ENCODE data around the gene RPUSD4. TPM values are rescaled to one million over a fixed set of nuclear protein-coding genes. Genes with fewer than 3 reads are reported as not detected.

RPUSD4 gene
- total and polyA plus RNA-seq, 2 experiments from 2014 or later, result 20.8 to 60.8 TPM

- TF ChIP-seq ZNF462 (CRISPR knock-in tag; IDR thresholded peaks at IDR 0.05), result no peak
- TF ChIP-seq NANOG (IDR thresholded peaks at IDR 0.05; ENCODE audit: borderline replicate concordance), result no peak
- TF ChIP-seq CREB1 (CRISPR knock-in tag; IDR thresholded peaks at IDR 0.05; ENCODE audit: low read depth), result no peak
- TF ChIP-seq STAT1 (IDR thresholded peaks at IDR 0.05; ENCODE audit: unreplicated experiment), result no peak
- TF ChIP-seq ZNF331 (CRISPR knock-in tag; IDR thresholded peaks at IDR 0.05; ENCODE audit: low read depth), result no peak
- TF ChIP-seq REST (IDR thresholded peaks at IDR 0.05; ENCODE audit: unreplicated experiment), result no peak
- no peak for TF ChIP-seq ETS1 (IDR thresholded peaks at IDR 0.05)
- TF ChIP-seq ZNF114 (CRISPR knock-in tag; IDR thresholded peaks at IDR 0.05), result no peak
These were observed 13.8 kb upstream of the RPUSD4 start (continued) for GRCh38 chr11:126225295-126225665.

Data from GM23338 (cell line).